GM18508 (cell line): ENCODE data around the gene SLC39A10.

Source experiments
- ATAC-seq: cut with Tn5 transposase; IDR thresholded peaks from one replicate; pipeline ENCODE4 v1.9.1; 2021; ENCODE audit warnings: moderate number of reproducible peaks; ENCODE audit not compliant: insufficient read depth, unreplicated experiment

The SLC39A10 gene

GRCh38 chr2:195656859-195657633, at the start of gene SLC39A10:
TSS of gene SLC39A10 (plus strand) at chr2:195657226. CDS start at chr2:195680043, 22,817 bp downstream.
- ATAC-seq, result peak; percentile 65

GRCh38 chr2:195608768-195609454, 48.1 kb upstream of the SLC39A10 start:
- ATAC-seq, result no peak

- no peak for ATAC-seq
These were observed 46.3 kb upstream of the SLC39A10 start for GRCh38 chr2:195610717-195611116.

DNA sequence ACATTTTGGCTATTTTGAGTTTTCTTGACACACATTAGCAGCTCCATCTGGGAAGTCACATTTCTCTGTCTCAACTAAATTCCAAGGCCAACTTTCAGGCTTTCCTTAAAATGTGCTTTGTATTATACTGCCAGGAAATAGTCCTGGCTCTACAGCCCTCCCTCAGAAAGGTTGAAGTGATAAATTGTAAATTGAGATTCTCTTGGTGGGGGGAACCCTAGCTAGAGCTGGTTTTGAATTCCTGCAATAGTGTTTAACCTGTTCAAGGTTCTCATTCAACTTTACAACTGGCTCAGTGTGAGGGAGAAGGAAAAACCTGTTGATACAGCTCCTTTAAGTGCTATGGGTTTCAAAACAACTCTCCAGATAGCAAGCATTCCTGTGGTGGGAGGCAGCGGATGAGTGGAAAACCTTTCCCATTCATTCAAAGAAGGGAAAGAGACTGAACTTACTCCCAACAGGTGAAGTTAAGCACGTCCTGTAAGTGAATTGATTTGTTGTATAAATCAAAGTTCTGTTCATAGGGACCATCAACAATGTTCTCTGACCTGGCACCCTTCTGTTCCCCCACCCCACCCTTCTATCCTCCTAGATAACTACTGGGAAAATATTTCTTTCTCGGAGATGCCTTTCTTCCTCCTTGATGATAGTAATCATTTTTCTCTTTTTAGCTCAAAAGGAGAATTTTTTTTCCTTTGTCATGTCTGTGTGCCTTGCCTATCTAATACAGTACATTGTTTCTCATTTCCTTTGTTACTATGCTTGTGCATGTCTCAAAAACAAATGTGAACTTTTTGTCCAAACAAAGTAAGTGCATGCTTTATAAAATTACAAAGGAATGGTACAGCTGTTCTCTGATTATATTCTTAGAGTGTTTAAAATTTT, 44.2 kb upstream of the SLC39A10 start:
- ATAC-seq, result no peak

GRCh38 chr2:195613922-195614321, 43.1 kb upstream of the SLC39A10 start:
- no peak for ATAC-seq

- no peak for ATAC-seq
These were observed 37.4 kb upstream of the SLC39A10 start for GRCh38 chr2:195619590-195619989.

- ATAC-seq, result no peak
These were observed 36.5 kb upstream of the SLC39A10 start for GRCh38 chr2:195620501-195620900.

DNA sequence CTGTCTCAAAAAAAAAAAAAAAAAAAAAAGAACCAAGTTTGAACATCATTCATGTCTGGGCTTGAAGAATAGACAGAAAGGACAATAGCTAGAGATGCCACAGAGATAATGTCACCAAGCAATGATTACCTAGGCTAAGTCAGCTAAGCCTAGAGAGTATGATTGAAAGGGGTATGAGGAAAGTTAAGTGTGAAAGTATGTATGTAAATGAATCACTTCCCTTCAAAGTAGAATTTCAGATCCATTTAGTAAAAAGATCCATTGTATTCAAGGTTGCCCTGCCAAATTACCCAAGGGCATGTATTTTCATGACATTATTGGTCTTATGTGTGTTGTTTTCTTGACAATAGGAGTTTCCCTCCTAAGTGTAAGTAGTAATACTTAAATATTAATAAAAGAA, 34.1 kb upstream of the SLC39A10 start:
- peak; percentile 50 for ATAC-seq

DNA sequence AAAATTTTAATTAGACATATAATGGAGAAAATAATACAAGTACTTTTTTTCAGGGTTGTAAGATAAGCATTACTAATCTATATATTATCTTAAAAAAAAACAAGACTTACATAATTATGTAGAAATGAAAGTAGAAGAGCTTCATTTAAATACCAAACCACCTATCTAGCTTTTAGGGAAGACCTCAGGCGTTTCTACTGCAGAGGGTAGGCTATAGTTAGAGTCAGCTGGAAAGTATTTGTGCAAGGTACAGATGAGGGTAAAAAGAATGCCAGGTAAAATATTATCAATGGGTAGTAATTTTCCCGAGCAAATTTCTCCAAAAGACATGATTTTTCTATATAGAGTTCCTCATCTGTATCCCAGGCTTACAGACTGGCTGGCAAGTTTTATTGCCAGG, 30.5 kb upstream of the SLC39A10 start:
- no peak for ATAC-seq

DNA sequence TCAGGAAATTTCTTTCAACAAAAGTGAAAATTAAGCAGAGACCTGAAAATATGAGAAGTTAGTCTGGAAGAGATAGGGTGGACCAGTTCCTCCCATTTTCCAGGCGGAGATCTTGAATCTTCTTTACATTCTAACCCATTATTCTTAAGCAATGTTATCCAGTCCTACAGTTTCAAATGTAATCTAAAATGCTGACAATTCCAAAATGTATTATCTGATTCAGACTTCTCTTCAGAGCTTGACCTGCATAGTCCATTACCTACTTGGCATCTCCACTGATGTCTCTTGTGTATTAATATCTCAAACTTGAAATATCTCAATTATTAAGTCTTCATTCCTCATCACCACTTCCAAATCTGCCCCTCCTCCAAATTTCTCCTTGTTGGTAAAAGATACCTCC, 28.4 kb upstream of the SLC39A10 start:
- no peak for ATAC-seq

- no peak for ATAC-seq
These were observed 24.0 kb upstream of the SLC39A10 start for GRCh38 chr2:195632856-195633572.

GRCh38 chr2:195633573-195633870, 23.5 kb upstream of the SLC39A10 start:
- ATAC-seq, result no peak

- ATAC-seq, result no peak
These were observed 23.1 kb upstream of the SLC39A10 start for GRCh38 chr2:195633974-195634373.

- ATAC-seq, result no peak
These were observed 20.1 kb upstream of the SLC39A10 start for GRCh38 chr2:195636890-195637289.

GRCh38 chr2:195638750-195639149, 18.3 kb upstream of the SLC39A10 start:
- no peak for ATAC-seq

- no peak for ATAC-seq
These were observed 17.7 kb upstream of the SLC39A10 start for GRCh38 chr2:195639238-195639858.

DNA sequence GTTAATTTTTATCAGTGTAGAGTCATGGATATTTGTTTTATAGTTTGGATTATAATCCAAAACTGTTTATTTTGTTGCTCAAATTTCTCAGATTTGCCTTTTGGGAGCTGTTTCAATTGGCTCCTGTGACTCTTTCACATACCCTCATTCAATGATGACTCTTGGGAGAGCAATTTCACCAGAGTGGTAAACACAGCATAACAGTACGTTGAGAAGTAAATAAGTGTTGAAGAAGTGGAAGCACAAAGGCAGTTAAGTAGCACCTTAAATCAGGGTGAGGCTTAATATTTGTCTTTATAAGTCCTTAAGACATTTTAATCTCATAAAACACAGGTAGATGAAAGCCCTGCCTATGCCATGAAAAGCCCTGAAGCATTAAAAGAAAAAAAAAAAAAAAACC, 17.1 kb upstream of the SLC39A10 start:
- no peak for ATAC-seq

DNA sequence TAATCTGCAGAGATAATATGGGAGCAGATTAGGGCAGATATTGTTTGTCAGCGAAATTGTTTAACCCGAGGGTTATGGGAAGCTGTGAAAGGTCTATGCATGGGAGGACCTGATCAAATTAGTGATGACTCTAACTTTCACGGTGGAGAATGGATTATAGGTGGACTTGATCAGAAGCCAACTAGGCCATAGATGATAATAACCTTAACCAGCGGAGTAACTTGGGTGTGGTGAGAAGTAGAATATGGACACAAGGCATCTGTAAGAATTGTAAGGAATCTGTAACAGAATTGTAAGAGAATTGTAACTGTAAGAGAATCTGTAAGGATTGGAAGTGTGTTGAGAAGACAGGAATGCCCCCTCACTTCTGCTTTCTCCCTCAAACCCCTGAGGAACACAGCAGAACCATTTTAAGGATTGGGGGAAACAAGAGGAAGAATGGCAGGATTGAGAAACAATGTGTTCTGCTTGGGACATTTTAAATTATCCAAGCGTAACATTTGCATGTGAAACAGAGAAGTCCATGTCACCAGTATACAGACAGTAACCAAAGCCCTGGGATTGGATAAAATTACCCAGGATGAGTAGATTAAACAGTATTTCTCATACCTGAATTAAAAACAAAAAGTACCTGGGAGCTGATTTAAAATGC, 14.9 kb upstream of the SLC39A10 start:
- no peak for ATAC-seq

- no peak for ATAC-seq
These were observed 14.4 kb upstream of the SLC39A10 start for GRCh38 chr2:195642679-195643068.
